SJCRH30 (cell line): ENCODE results near the gene ERCC4. TPM values are rescaled to one million over a fixed set of nuclear protein-coding genes. Genes with fewer than 3 reads are reported as not detected.
A peak's percentile ranks its signal among the peaks of the same experiment; 100 is the strongest.
"Not testable (repeated sequence)": the region's sequence is repeated elsewhere in the genome, so short reads cannot be mapped to it uniquely, and the experiment has no call there.

Experiments used
- DNase-seq, 2 experiments: peaks; one replicate each; pipeline ENCODE4 v3.0.0-alpha.2; 2015 to 2020
- H3K27ac ChIP-seq: fragments of 250-450 bp; sonication (Bioruptor Pico); 2 replicates; pipeline ENCODE4 v1.5.1; 2020; ENCODE audit warnings: mild to moderate bottlenecking, moderate library complexity
- H3K27me3 ChIP-seq: fragments of 250-450 bp; sonication (Bioruptor Pico); 2 replicates; pipeline ENCODE4 v1.5.1; 2020; ENCODE audit warnings: mild to moderate bottlenecking, moderate library complexity
- H3K36me3 ChIP-seq: fragments of 250-450 bp; sonication (Bioruptor Pico); 2 replicates; pipeline ENCODE4 v1.5.1; 2020; ENCODE audit warnings: mild to moderate bottlenecking, moderate library complexity
- H3K4me1 ChIP-seq: fragments of 250-450 bp; sonication (Bioruptor Pico); 2 replicates; pipeline ENCODE4 v1.5.1; 2020; ENCODE audit warnings: mild to moderate bottlenecking, moderate library complexity
- H3K4me3 ChIP-seq: fragments of 250-450 bp; sonication (Bioruptor Pico); 2 replicates; pipeline ENCODE4 v1.5.1; 2020; ENCODE audit warnings: mild to moderate bottlenecking, moderate library complexity
- H3K9me3 ChIP-seq: fragments of 250-450 bp; sonication (Bioruptor Pico); replicated peaks from 2 replicates; pipeline ENCODE4 v1.5.1; 2020; ENCODE audit warnings: mild to moderate bottlenecking, moderate library complexity
- total RNA-seq: library from RNA; depleted of rRNA; stranded (reverse); fragments of >200 nt; shearing (Covaris generic); gene quantifications from 2 replicates; pipeline ENCODE4 v1.2.3, GENCODE V29; 2014

ERCC4 gene
- total RNA-seq, 1 experiment from 2014 or later: 8.3 TPM

GRCh38 chr16:13904179-13904691 lies 15.7 kb upstream of the ERCC4 start:
- no peak overlapping the region for H3K4me3 ChIP-seq
- no peaks in the 10 kb centered on the region for H3K4me1 ChIP-seq
- H3K36me3 ChIP-seq: no peaks in the 10 kb centered on the region
- no peaks in the 10 kb centered on the region for H3K9me3 ChIP-seq
- no peak for DNase-seq
- no peaks in the 10 kb centered on the region for H3K27me3 ChIP-seq
- H3K27ac ChIP-seq: no peak overlapping the region

GRCh38 chr16:13904822-13905221 lies 15.1 kb upstream of the ERCC4 start:
- H3K4me1 ChIP-seq, H3K9me3 ChIP-seq, H3K36me3 ChIP-seq, H3K27ac ChIP-seq, H3K27me3 ChIP-seq, H3K4me3 ChIP-seq: not testable (repeated sequence)
- peak; percentile 54 to 58 for DNase-seq

DNA sequence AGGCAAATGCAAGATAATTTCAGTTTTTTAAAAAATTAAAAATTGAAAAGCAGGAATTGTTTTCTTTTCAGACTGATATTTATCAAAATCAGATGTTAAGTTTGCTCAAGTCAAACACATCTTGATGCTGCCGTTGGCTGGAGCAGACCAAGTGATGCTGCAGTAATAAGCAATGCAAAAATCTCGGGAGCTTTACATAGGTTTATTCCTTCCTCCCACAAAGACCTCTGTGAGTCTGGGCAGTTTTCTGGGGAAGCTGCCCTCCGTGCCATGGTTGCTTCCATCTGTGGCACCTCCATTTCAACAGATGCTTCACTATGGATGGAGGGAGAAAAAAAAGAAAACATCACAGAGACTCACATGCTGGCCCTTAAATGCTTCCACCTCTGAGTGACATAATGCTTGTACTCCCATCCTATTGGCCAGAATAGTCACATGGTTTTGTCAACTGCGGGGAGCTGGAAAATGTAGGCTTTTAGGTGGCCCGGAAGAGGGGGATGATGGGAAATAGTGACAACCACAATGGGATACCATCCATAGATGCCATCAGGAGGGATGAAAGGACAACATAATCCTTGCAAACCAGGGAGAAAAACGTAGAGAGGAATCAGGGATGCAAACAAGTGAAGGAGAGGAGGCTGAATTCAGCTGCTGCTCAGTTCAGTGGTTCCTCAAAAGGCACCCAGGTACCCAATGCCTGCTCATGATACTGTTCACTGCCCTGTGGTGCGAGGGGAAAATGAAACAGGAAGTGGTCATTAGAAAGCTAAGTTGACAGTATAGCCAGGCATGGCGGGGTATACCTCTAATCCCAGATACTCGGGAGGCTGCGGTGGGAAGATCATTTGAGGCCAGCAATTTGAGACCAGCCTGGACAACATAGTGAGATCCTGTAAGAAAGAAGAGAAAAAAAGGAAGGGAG lies 13.5 kb upstream of the ERCC4 start:
- Histone ChIP-seq H3K9me3 (no peaks in the 10 kb centered on the region), H3K4me1 (no peaks in the 10 kb centered on the region), H3K27me3 (no peaks in the 10 kb centered on the region), H3K27ac (no peak overlapping the region), H3K4me3 (no peak overlapping the region), H3K36me3 (no peaks in the 10 kb centered on the region)
- peak in 1 of 2 experiments; percentile 12 for DNase-seq

DNA sequence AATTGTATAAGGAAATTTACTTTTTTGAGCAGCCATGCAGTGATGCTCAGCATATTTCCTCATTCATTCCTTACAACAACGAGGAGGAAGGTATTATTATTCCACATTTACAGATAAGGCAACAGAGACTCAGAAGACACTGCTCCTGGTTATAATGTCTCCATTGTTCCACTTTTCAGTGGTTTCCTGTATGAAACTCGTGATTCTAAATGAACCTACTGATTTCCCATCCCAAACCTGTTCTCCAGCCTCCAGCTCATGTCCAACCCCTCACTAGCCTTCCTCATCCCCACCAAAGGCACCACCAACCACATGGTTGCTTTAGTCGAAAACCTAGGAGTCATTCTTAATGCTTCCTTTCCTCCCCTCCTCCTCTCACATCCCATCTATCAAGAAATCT lies 12.5 kb upstream of the ERCC4 start:
- no peak for DNase-seq
- Histone ChIP-seq H3K27me3 (no peaks in the 10 kb centered on the region), H3K9me3 (no peaks in the 10 kb centered on the region), H3K4me1 (no peaks in the 10 kb centered on the region), H3K27ac (no peak overlapping the region), H3K4me3 (no peak overlapping the region), H3K36me3 (no peaks in the 10 kb centered on the region)

DNA sequence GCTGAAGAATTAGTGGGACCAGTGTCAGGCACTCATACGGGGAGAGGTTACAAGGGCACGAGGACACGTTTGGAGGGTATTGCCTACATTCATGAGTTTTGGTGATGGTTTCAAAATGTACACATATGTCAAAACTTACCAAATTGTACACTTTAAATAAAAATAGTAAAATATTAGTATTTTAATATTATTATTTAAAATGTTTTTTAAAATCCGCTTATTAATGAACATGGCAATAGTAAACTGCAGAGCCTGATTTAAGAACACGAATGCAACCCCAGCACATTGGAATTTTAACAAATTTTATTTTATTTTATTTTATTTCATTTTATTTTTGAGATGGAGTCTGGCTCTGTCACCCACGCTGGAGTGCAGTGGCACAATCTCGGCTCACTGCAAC lies 10.9 kb upstream of the ERCC4 start:
- Histone ChIP-seq H3K4me3 (no peak overlapping the region), H3K27me3 (no peaks in the 10 kb centered on the region), H3K27ac (no peak overlapping the region), H3K4me1 (peaks cover 10% of the 10 kb centered on the region), H3K36me3 (no peaks in the 10 kb centered on the region), H3K9me3 (no peaks in the 10 kb centered on the region)
- no peak for DNase-seq

DNA sequence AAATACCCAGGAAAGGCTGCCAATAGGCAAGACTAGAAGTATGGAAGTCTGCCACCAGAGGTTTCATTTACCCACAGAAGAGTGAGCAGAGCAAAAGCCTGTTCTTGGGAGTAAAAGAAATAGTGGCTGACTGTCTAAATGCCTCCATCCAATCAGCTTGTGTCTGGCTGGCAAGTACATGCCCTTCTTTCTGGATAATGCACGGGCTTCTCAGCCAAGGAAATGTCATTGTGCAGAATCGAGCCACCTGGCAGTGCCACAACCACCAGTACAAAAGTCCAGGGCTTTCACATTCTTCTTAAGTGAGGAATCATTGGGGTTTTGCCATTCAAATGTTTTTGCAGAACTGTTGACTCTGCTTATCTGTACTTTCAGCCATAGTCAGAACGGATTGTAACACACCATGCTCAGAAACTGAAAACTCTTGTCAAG lies 10.1 kb upstream of the ERCC4 start:
- DNase-seq: peak in 1 of 2 experiments; percentile 6
- H3K9me3 ChIP-seq: no peaks in the 10 kb centered on the region
- H3K36me3 ChIP-seq: no peaks in the 10 kb centered on the region
- H3K27me3 ChIP-seq: no peaks in the 10 kb centered on the region
- no peak overlapping the region for H3K4me3 ChIP-seq
- H3K27ac ChIP-seq: no peak overlapping the region
- H3K4me1 ChIP-seq: peaks cover 10% of the 10 kb centered on the region

- H3K4me3 ChIP-seq: no peak overlapping the region
- H3K27ac ChIP-seq: no peak overlapping the region
- H3K9me3 ChIP-seq: no peaks in the 10 kb centered on the region
- H3K27me3 ChIP-seq: no peaks in the 10 kb centered on the region
- peaks cover 10% of the 10 kb centered on the region for H3K4me1 ChIP-seq
- DNase-seq: no peak
- H3K36me3 ChIP-seq: no peaks in the 10 kb centered on the region
Observed at GRCh38 chr16:13911306-13911705, 8.6 kb upstream of the ERCC4 start.

DNA sequence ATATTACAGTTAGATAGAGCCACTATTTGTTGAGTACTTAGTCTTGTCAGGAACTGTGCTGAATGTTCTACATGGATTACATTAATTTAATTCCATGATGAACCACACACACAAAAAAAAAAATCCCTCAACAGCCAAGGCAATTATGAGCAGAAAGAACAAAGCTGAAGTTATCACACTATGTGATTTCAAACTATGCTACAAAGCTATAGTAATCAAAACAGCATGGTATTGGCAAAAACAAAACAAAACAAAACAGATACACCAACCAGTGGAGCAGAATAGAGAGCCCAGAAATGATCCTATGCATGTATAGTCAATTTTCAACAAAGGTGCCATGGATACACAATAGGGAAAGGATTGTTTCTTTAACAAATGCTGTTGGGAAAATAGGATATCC lies 8.1 kb upstream of the ERCC4 start:
- no peaks in the 10 kb centered on the region for H3K27me3 ChIP-seq
- H3K9me3 ChIP-seq: no peaks in the 10 kb centered on the region
- H3K4me1 ChIP-seq: peaks cover 10% of the 10 kb centered on the region
- H3K27ac ChIP-seq: no peak overlapping the region
- H3K4me3 ChIP-seq: no peak overlapping the region
- H3K36me3 ChIP-seq: no peaks in the 10 kb centered on the region
- DNase-seq: no peak

DNA sequence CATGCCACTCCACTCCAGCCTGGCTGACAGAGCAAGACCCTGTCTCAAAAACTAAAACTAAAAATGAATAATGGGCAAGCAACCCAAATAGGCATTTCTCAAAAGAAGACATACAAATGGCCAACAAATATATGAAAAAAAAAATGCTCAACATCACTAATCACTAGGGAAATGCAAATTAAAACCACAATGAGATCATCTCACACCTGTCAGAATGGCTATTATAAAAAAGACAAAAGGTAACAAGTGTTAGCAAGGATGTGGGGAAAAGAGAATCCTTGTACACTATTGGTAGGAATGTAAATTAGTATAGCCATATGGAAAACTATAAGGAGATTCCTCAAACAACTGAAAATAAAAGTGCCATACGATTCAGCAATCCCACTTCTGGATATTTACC lies 7.1 kb upstream of the ERCC4 start:
- Histone ChIP-seq H3K9me3 (no peaks in the 10 kb centered on the region), H3K4me1 (peaks cover 10% of the 10 kb centered on the region), H3K27ac (no peak overlapping the region; the same call in 1 of the 2 replicates), H3K4me3 (no peak overlapping the region), H3K27me3 (no peaks in the 10 kb centered on the region), H3K36me3 (no peaks in the 10 kb centered on the region)
- peak in 1 of 2 experiments; percentile 6 for DNase-seq

DNA sequence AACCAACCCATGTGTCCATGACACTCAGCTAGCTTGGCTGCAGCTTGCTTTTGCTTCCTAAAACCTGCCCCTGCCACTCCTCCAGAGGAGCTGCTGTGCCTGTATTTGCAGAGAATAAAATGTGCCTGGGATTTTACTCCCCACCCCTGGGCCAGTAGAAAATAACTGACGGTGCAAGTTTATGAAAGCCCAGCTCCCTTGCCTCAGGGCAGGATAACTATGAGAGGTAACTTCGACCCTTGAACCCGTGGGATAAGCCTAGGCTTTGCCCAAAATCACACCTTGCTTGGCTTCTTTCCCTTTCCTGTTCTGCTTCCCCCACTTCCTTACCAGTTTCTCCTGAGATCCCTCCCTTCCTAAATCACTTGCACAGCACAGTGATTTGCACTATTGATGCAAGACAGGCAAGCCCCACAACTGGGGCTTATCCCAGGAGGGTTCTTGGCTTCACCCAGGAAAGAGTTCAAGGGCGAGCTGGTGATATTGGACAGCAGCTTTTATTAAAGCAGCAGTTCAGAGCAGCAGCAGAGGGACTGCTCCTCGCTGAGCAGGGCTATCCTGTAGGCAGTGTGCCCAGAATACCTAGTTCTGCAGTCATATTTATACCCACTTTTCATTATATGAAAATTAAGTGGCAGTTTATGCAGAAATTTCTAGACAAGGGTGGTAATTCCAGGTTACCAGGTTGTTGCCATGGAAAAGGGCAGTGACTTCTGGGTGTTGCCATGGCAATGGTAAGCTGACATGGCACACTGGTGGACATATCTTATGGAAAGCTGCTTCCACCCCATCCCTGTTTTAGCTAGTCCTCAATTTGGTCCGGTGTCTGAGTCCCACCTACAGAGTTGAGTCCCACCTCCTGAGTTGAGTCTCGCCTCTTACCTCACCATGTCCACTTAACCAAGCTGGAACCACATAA lies 6.3 kb upstream of the ERCC4 start:
- H3K36me3 ChIP-seq: no peaks in the 10 kb centered on the region
- peaks cover 10% of the 10 kb centered on the region for H3K4me1 ChIP-seq
- no peak overlapping the region; the same call in 1 of the 2 replicates for H3K27ac ChIP-seq
- no peaks in the 10 kb centered on the region for H3K9me3 ChIP-seq
- no peaks in the 10 kb centered on the region for H3K27me3 ChIP-seq
- peak; percentile 16 to 31 for DNase-seq
- H3K4me3 ChIP-seq: no peak overlapping the region

DNA sequence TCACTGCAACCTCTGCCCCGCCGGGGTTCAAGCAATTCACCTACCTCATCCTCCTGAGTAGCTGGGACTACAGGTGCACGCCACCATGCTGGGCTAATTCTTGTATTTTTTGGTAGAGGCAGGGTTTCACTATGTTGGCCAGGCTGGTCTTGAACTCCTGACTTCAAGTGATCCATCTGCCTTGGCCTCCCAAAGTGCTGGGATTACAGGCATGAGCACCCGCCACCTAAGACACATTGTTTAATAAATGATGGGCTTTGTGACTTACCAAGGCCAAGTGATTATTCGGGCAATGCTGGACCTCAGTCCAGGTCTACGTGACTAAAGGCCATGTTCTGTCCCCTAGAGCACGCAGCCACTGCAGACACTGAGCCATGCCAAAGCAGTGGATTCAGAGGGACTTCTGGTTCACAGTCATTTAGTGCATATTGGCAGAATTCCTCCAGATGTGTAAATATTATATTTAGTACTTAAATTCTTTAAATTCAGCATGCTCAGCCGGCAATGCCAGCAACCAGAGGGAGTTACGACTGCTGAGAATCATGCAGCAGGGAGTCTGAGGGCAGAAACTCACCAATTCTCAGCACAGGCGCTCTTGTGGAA lies 4.8 kb upstream of the ERCC4 start:
- Histone ChIP-seq H3K36me3 (no peaks in the 10 kb centered on the region), H3K27ac (no peak overlapping the region), H3K9me3 (no peaks in the 10 kb centered on the region), H3K27me3 (no peaks in the 10 kb centered on the region), H3K4me3 (no peak overlapping the region), H3K4me1 (peaks cover 10% of the 10 kb centered on the region)
- no peak for DNase-seq

GRCh38 chr16:13919330-13919682 lies 648 bp upstream of the ERCC4 start:
- Histone ChIP-seq H3K27me3 (no peaks in the 10 kb centered on the region), H3K4me1 (no peaks in the 10 kb centered on the region), H3K9me3 (no peaks in the 10 kb centered on the region), H3K4me3 (peak overlapping the region; percentile 83), H3K36me3 (no peaks in the 10 kb centered on the region), H3K27ac (no peak overlapping the region)
- peak in 1 of 2 experiments; percentile 73 for DNase-seq

DNA sequence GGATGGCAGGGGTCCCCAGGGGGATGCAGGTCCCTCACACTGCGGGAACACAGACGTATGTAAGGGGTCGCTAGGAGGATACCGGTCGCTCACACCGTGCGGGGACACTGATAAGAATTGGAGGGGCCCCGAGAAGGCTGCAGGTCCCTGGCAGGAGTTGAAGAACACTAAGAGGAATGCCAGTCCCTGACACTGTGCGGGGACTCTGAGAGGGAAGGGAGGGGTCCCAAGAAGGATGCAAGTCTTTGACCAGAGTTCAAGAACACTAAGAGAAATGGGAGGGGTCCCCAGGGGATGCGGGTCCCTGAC lies 510 bp downstream of the ERCC4 start:
- H3K27ac ChIP-seq: peak overlapping the region; percentile 86
- H3K9me3 ChIP-seq: no peaks in the 10 kb centered on the region
- H3K27me3 ChIP-seq: no peaks in the 10 kb centered on the region
- H3K4me3 ChIP-seq: peak overlapping the region; percentile 83
- no peaks in the 10 kb centered on the region for H3K4me1 ChIP-seq
- H3K36me3 ChIP-seq: no peaks in the 10 kb centered on the region
- DNase-seq: peak in 1 of 2 experiments; percentile 3

GRCh38 chr16:13921328-13921727 lies 1.4 kb downstream of the ERCC4 start:
- Histone ChIP-seq H3K36me3 (no peaks in the 10 kb centered on the region; the same call in 1 of the 2 replicates), H3K4me3 (no peak overlapping the region), H3K4me1 (no peaks in the 10 kb centered on the region), H3K27ac (no peak overlapping the region), H3K27me3 (no peaks in the 10 kb centered on the region), H3K9me3 (no peaks in the 10 kb centered on the region)
- peak in 1 of 2 experiments; percentile 5 for DNase-seq
